HG03108 (cell line): Measurements from ENCODE around the gene MAMLD1.

Experiments
- ATAC-seq: cut with Tn5 transposase; IDR thresholded peaks from one replicate; pipeline ENCODE4 v1.9.1; 2021; ENCODE audit warnings: moderate library complexity; ENCODE audit not compliant: unreplicated experiment

Gene MAMLD1

DNA sequence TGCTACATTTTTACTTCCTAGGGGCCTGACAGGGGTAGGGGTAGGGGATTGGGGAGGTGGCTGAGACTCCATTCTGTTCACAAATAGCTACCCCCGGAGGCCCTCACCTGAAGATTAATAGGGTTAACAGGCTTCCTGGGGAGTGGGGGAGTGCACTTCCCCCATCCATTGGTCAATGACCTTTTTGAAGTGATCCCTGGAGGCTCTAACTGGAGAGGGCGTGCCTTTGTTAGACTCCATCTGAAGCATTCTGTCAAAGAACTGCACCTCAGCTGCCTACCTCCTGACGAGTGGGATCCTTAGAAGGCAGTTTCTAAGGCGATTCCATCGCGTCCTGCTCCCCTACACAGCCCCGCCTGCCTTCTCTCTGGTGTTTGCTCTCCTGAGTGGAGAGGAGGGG, 195.3 kb downstream of the MAMLD1 start:
- no peak for ATAC-seq
